Neuronal stem cell (in vitro differentiated cells): ENCODE data around the gene UQCRC1.

ENCODE experiments used
- DNase-seq: peaks from one replicate; pipeline ENCODE4 v3.0.0-alpha.2; 2013; ENCODE audit warnings: low spot score
- H2AFZ ChIP-seq: one replicate; pipeline ENCODE4 v1.6.1; 2013; ENCODE audit warnings: mild to moderate bottlenecking, low read length, inconsistent platforms
- H2AK5ac ChIP-seq: 2 replicates; pipeline ENCODE4 v1.6.1; 2013; ENCODE audit warnings: low read depth, mild to moderate bottlenecking, inconsistent platforms, low read length, moderate library complexity, mixed read lengths
- H2BK120ac ChIP-seq: 2 replicates; pipeline ENCODE4 v1.6.1; 2013; ENCODE audit warnings: low read depth, mild to moderate bottlenecking, inconsistent platforms, low read length, moderate library complexity, mixed read lengths
- H2BK12ac ChIP-seq: one replicate; pipeline ENCODE4 v1.6.1; 2013; ENCODE audit warnings: low read length, inconsistent platforms
- H2BK15ac ChIP-seq: 2 replicates; pipeline ENCODE4 v1.6.1; 2013; ENCODE audit warnings: mild to moderate bottlenecking, low read length, inconsistent platforms, mixed read lengths
- H2BK5ac ChIP-seq: one replicate; pipeline ENCODE4 v1.6.1; 2013; ENCODE audit warnings: inconsistent platforms, mild to moderate bottlenecking, low read length, moderate library complexity
- H3K14ac ChIP-seq: one replicate; pipeline ENCODE4 v1.6.1; 2013; ENCODE audit warnings: low read length, inconsistent platforms
- H3K18ac ChIP-seq: 2 replicates; pipeline ENCODE4 v1.6.1; 2013; ENCODE audit warnings: low read length, inconsistent platforms
- H3K23ac ChIP-seq: 2 replicates; pipeline ENCODE4 v1.6.1; 2013; ENCODE audit warnings: low read depth, mild to moderate bottlenecking, mixed read lengths, low read length, inconsistent platforms; ENCODE audit not compliant: poor library complexity
- H3K27ac ChIP-seq: replicated peaks from 3 replicates; pipeline ENCODE4 v1.5.1; 2013; ENCODE audit warnings: low read length, inconsistent platforms
- H3K27me3 ChIP-seq, 3 experiments: 2 replicates each; pipeline ENCODE4 v1.6.1; 2013; ENCODE audit warnings: low read length in 3 of 3, mild to moderate bottlenecking in 2 of 3, inconsistent platforms in 1 of 3, low read depth in 1 of 3, mixed read lengths in 1 of 3, moderate library complexity in 1 of 3; ENCODE audit not compliant: control insufficient read depth in 3 of 3, insufficient read depth in 3 of 3
- H3K36me3 ChIP-seq, 2 donors: replicated peaks in 1 of 2; 2 replicates each; pipeline ENCODE4 v1.6.1; 2013; ENCODE audit warnings: low read length in 2 of 2; ENCODE audit not compliant: control insufficient read depth in 2 of 2, insufficient read depth in 2 of 2
- H3K4ac ChIP-seq: 2 replicates; pipeline ENCODE4 v1.6.1; 2013; ENCODE audit warnings: inconsistent platforms, mild to moderate bottlenecking, low read length, moderate library complexity
- H3K4me1 ChIP-seq, 2 donors: 1 replicate in 1 of 2; 2 replicates in 1 of 2; pipeline ENCODE4 v1.6.1; 2013; ENCODE audit warnings: low read length in 2 of 2, low read depth in 1 of 2; ENCODE audit not compliant: control insufficient read depth in 2 of 2, insufficient read depth in 1 of 2
- H3K4me2 ChIP-seq: one replicate; pipeline ENCODE4 v1.6.1; 2013; ENCODE audit warnings: mild to moderate bottlenecking, low read length, inconsistent platforms; ENCODE audit not compliant: insufficient read depth, poor library complexity, severe bottlenecking
- H3K4me3 ChIP-seq, 2 donors: 2 replicates each; pipeline ENCODE4 v1.5.1; 2013; ENCODE audit warnings: low read length in 2 of 2, mild to moderate bottlenecking in 2 of 2, inconsistent platforms in 1 of 2, moderate library complexity in 1 of 2
- H3K79me1 ChIP-seq: one replicate; pipeline ENCODE4 v1.6.1; 2013; ENCODE audit warnings: low read depth, mild to moderate bottlenecking, inconsistent platforms, low read length, moderate library complexity
- H3K9ac ChIP-seq: one replicate; pipeline ENCODE4 v1.6.1; 2013; ENCODE audit warnings: mild to moderate bottlenecking, low read depth, low read length, inconsistent platforms; ENCODE audit not compliant: poor library complexity
- H3K9me3 ChIP-seq, 2 donors: replicated peaks in 1 of 2; 2 replicates each; pipeline versions ENCODE3 to v1.6.1; 2013; ENCODE audit warnings: low read length in 2 of 2, mild to moderate bottlenecking in 2 of 2, inconsistent platforms in 1 of 2, low read depth in 1 of 2, mixed read lengths in 1 of 2, moderate library complexity in 1 of 2; ENCODE audit not compliant: control insufficient read depth in 2 of 2, insufficient read depth in 1 of 2
- H4K8ac ChIP-seq: one replicate; pipeline ENCODE4 v1.6.1; 2013; ENCODE audit warnings: low read depth, mild to moderate bottlenecking, inconsistent platforms, low read length, moderate library complexity
- H4K91ac ChIP-seq: one replicate; pipeline ENCODE4 v1.6.1; 2013; ENCODE audit warnings: low read length, low read depth, mild to moderate bottlenecking, inconsistent platforms; ENCODE audit not compliant: poor library complexity
- WGBS, 2 donors: extraction: QIAGEN DNeasy Blood & Tissue Kit; methylation state at CpG; one replicate each; pipeline ENCODE4 v1.1.7; 2013; ENCODE audit warnings: missing lambda C conversion rate in 2 of 2, mixed read lengths in 1 of 2; ENCODE audit not compliant: insufficient read length in 2 of 2, insufficient replicate concordance in 1 of 2; ENCODE audit errors: extremely low coverage in 2 of 2; 5-methylcytosine and 5-hydroxymethylcytosine counted together

UQCRC1 gene

GRCh38 chr3:48571938-48572337, 37.5 kb downstream of the UQCRC1 start:
- Histone ChIP-seq H3K4me1 (peaks cover 0 to 2% of the 10 kb centered on the region in 2 donors), H3K9me3 (no peaks in the 10 kb centered on the region), H2BK15ac (no peak overlapping the region), H2BK12ac (no peak overlapping the region), H3K4ac (no peak overlapping the region), H4K91ac (no peak overlapping the region), H2AFZ (no peak overlapping the region), H2AK5ac (no peak overlapping the region), H3K9ac (peak overlapping the region; percentile 21), H3K14ac (no peak overlapping the region), H3K23ac (no peak overlapping the region), H3K36me3 (peaks cover 0 to 4% of the 10 kb centered on the region in 2 donors), H3K27me3 (no peaks in the 10 kb centered on the region), H3K4me2 (no peak overlapping the region), H3K79me1 (peaks cover 2% of the 10 kb centered on the region), H2BK120ac (no peak overlapping the region), H3K27ac (no peak overlapping the region), H2BK5ac (no peak overlapping the region), H4K8ac (no peak overlapping the region), H3K4me3 (no peak overlapping the region), H3K18ac (no peak overlapping the region)
- DNase-seq, result no peak
- whole genome bisulfite sequencing, 2 donors, result no CpG with 5 or more reads among the region's 12 CpGs

DNA sequence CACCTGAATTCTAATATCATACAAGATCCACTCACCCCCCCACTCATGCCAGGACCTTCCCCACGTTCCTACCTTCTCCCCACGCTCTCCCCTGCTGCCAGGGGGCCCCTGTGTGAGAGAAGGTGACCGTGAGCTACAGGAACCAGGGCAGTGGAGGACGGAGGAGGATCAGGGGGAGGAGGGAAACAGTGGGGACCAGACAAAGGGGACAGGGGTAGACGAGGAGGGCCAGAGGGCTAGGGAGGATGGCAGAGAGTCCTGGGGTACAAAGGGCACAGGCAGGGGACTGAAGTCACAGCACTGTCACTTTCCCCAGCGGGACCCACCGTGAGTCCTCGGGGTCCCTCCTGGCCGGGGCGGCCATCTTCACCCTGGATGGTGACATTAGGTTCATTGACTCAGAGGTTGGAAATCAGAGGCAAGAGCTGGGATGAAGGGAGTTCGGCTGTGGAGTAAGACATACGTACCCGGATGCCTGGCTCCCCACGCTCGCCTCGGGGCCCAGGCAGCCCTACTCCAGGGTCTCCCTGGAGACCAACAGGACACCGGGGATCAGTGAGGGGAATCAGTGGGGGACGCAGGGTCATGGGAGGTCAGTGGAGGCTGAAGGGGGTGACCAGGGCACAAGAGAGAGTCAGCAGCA, 39.5 kb downstream of the UQCRC1 start:
- Histone ChIP-seq H4K8ac (no peak overlapping the region), H3K27me3 (no peaks in the 10 kb centered on the region), H3K14ac (no peak overlapping the region), H2BK12ac (no peak overlapping the region), H3K4ac (no peak overlapping the region), H3K9me3 (no peaks in the 10 kb centered on the region), H4K91ac (no peak overlapping the region), H3K18ac (peak overlapping the region; percentile 48), H3K79me1 (peaks cover 2% of the 10 kb centered on the region), H2BK15ac (no peak overlapping the region), H3K23ac (peak overlapping the region; percentile 75), H3K4me1 (peaks cover 0 to 2% of the 10 kb centered on the region in 2 donors), H2AK5ac (no peak overlapping the region), H3K4me3 (no peak overlapping the region), H2BK5ac (no peak overlapping the region), H3K9ac (peak overlapping the region; percentile 70), H3K4me2 (no peak overlapping the region), H2BK120ac (no peak overlapping the region), H3K36me3 (peaks cover 0 to 5% of the 10 kb centered on the region in 2 donors), H2AFZ (no peak overlapping the region), H3K27ac (no peak overlapping the region)
- no peak for DNase-seq
- no CpG with 5 or more reads among the region's 18 CpGs for WGBS, 2 donors

GRCh38 chr3:48569400-48569799, 40.0 kb downstream of the UQCRC1 start:
- peaks cover 0 to 4% of the 10 kb centered on the region in 2 donors for H3K4me1 ChIP-seq
- H3K9ac ChIP-seq, result no peak overlapping the region
- H4K8ac ChIP-seq, result no peak overlapping the region
- peaks cover 0 to 5% of the 10 kb centered on the region in 2 donors for H3K36me3 ChIP-seq
- H3K4ac ChIP-seq, result no peak overlapping the region
- no peak overlapping the region for H3K27ac ChIP-seq
- no peak overlapping the region for H3K23ac ChIP-seq
- no peak overlapping the region for H2BK5ac ChIP-seq
- no peak overlapping the region for H4K91ac ChIP-seq
- no peak overlapping the region for H2BK15ac ChIP-seq
- H2AFZ ChIP-seq, result no peak overlapping the region
- no peak overlapping the region for H2BK12ac ChIP-seq
- H3K79me1 ChIP-seq, result peaks cover 2% of the 10 kb centered on the region
- H2AK5ac ChIP-seq, result no peak overlapping the region
- no peak overlapping the region for H2BK120ac ChIP-seq
- WGBS, 2 donors, result no CpG with 5 or more reads among the region's 10 CpGs
- no peaks in the 10 kb centered on the region for H3K9me3 ChIP-seq
- DNase-seq, result no peak
- no peak overlapping the region for H3K4me2 ChIP-seq
- no peak overlapping the region for H3K14ac ChIP-seq
- no peak overlapping the region for H3K4me3 ChIP-seq
- no peaks in the 10 kb centered on the region for H3K27me3 ChIP-seq
- H3K18ac ChIP-seq, result no peak overlapping the region

DNA sequence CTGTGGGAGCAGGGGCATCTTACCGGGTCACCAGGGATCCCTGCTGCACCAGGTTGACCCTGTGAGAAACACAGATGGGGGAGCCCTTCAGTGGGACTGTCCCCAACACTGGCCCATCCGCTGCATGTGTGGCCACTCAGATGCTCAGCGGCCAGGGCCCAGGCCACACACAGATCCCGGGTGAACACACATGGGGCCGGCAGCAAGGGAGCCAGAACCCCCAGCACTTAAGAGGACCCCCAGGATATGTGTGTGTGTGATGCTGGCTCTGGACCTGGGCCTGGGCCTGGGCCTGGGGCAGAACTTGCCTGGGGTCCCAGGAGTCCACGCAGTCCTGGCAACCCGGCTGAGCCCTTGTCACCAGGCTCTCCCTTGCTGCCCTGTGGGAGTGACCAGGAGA, 41.0 kb downstream of the UQCRC1 start:
- no peak overlapping the region for H3K4me3 ChIP-seq
- no peak overlapping the region for H3K18ac ChIP-seq
- H3K14ac ChIP-seq, result no peak overlapping the region
- H3K9ac ChIP-seq, result no peak overlapping the region
- H2BK15ac ChIP-seq, result no peak overlapping the region
- no peak overlapping the region for H4K91ac ChIP-seq
- peak overlapping the region; percentile 65 for H3K23ac ChIP-seq
- no peak overlapping the region for H2AFZ ChIP-seq
- no peak for DNase-seq
- WGBS, 2 donors, result no CpG with 5 or more reads among the region's 7 CpGs
- H2BK12ac ChIP-seq, result no peak overlapping the region
- no peak overlapping the region for H2BK120ac ChIP-seq
- no peak overlapping the region for H3K4ac ChIP-seq
- peak overlapping the region; percentile 39 for H2BK5ac ChIP-seq
- H3K27ac ChIP-seq, result no peak overlapping the region
- peak overlapping the region; percentile 43 for H2AK5ac ChIP-seq
- H3K36me3 ChIP-seq, result peaks cover 0 to 5% of the 10 kb centered on the region in 2 donors
- no peaks in the 10 kb centered on the region for H3K9me3 ChIP-seq
- peaks cover 7 to 13% of the 10 kb centered on the region in 2 donors for H3K4me1 ChIP-seq
- peaks cover 2% of the 10 kb centered on the region for H3K79me1 ChIP-seq
- H3K4me2 ChIP-seq, result no peak overlapping the region
- no peak overlapping the region for H4K8ac ChIP-seq
- H3K27me3 ChIP-seq, result no peaks in the 10 kb centered on the region
